NCI-H2196 (cell line): ENCODE results near the gene ZNF683.
"Not testable (repeated sequence)": the region's sequence is repeated elsewhere in the genome, so short reads cannot be mapped to it uniquely, and the experiment has no call there.

Source experiments
- DNase-seq: peaks from one replicate; lab custom pipeline; 2025; ENCODE audit not compliant: unreplicated experiment; lab: John Stamatoyannopoulos, UW

ZNF683 gene

DNA sequence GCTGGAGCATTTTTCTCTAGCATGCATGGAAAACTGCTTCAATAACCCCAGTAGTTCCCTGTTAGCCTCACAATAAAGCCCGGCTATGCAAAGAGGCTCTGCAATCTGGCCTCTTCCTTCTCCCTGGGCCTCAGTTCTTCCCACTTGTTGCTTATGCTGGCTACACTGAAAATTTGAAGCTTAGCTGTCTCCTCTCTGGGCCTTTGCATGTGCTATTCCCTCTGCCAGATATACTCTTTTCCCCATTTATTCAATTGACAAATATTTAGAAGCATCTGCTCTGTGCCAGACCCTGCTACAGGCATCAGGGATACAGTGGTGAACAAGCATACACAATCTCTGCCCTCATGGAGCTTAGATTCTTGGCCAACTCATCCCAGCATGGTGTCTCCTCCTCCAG, 33.9 kb downstream of the ZNF683 start:
- DNase-seq, result no peak

- no peak for DNase-seq
Measured at GRCh38 chr1:26337625-26338024, 34.9 kb downstream of the ZNF683 start.

GRCh38 chr1:26337206-26337535, 35.4 kb downstream of the ZNF683 start:
- DNase-seq, result no peak

DNA sequence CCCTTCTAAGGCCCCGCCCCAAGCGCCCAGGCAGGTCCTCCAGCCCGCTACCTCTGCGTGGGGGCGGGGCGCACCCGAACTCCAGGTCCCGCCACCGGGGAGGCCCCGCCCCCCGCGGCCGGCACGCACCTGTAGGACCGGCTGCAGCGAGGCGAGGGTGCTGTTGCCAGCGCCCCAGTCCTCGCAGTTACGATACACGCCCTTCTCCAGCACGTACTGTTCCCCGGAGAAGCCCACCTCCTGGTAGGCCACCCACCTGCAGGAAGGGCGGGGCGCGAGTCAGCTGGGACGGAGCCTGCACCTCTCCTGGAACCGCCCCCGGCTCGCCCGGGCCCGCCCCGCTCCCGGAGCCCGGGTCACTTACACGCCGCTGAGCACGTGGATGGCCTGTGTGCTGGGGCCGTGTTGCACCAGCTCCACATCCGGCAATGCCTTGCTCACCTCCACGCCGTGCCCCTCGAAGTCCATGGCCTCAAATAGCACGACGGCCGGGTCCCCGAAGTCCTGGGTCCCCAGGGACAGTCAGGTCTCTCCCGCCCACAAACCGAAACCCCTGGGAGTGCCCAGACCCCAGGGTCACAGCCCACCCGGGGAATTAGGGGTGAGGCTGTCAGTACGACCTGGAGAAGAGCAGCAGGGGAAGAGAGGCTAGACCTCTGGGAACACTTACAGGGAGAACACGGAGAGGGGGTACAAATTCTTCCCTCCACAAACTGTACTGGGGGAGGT, 35.9 kb downstream of the ZNF683 start:
- DNase-seq, result peak; percentile 95

- DNase-seq, result no peak
Measured at GRCh38 chr1:26335774-26336476, 36.6 kb downstream of the ZNF683 start.

GRCh38 chr1:26333312-26333711, 39.2 kb downstream of the ZNF683 start:
- not testable (repeated sequence) for DNase-seq

DNA sequence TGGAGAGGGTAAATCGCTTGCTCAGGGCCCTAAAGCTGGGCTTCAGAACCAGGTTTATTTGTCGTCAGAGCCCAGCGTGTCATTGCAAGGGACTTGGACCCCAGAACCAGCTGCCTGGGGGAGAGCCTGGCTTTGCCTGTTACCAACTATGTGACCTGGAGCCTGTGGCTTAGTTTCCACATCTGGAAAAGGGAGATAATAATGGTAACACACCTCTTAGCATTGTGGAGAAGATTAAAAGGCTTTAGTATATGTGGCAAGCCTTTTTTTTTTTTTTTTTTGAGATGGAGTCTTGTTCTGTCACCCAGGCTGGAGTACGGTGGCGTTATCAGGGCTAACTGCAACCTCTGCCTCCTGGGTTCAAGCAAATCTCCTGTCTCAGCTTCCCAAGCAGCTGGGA, 42.3 kb downstream of the ZNF683 start:
- no peak for DNase-seq

DNA sequence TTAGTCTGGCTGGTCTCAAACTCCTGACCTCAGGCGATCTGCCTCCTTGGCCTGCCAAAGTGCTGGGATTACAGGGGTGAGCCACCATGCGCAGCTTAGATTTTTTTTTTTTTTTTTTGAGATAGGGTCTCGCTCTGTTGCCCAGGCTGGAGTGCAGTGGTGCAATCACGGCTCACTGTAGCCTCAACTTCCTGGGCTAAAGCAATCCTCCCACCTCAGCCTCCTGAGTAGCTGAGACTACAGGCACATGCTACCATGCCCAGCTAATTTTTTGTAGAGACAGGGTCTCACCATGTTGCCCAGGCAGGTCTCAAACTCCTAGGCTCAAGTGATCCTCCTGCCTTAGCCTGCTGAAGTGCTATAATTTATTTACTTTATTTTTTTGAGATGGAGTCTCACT, 43.2 kb downstream of the ZNF683 start:
- DNase-seq, result not testable (repeated sequence)

GRCh38 chr1:26328597-26328996, 44.0 kb downstream of the ZNF683 start:
- DNase-seq, result no peak

DNA sequence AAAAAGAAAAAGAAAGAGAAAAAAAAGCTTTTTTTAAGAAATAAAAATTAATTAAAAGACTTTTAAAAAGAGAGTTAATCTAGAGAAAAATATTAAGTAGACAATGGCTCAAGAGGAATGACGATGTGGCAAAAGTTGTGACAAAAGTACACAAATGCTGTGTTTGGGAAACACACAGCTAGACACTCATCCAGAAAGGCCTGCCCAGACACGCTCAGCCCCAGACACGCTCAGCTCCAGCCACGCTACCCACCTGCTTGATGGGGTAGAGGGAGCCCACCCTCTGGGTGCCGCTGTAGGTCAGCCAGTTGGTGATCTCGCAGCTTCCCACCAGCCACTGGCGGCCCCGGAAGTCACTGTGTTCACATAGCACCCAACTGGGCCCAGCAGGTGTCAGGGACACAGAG, 44.6 kb downstream of the ZNF683 start:
- peak; percentile 16 for DNase-seq

- no peak for DNase-seq
Measured at GRCh38 chr1:26324550-26324949, 48.0 kb downstream of the ZNF683 start.

GRCh38 chr1:26323382-26323781, 49.2 kb downstream of the ZNF683 start:
- DNase-seq, result no peak

DNA sequence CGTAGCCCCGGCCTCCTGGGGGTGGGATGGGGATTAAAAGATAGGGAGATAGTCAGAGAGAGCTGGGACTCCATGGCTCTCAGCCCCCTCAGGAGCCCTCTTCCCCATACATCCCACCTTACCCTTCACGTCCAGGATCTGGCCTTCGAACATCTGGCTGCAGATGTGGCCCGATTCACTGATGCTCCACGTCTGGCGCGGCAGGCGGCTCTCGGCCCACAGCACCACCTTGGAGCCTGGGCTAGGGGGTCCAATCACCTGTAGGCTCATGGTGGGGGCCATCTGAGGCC, 50.6 kb downstream of the ZNF683 start:
- no peak for DNase-seq

DNA sequence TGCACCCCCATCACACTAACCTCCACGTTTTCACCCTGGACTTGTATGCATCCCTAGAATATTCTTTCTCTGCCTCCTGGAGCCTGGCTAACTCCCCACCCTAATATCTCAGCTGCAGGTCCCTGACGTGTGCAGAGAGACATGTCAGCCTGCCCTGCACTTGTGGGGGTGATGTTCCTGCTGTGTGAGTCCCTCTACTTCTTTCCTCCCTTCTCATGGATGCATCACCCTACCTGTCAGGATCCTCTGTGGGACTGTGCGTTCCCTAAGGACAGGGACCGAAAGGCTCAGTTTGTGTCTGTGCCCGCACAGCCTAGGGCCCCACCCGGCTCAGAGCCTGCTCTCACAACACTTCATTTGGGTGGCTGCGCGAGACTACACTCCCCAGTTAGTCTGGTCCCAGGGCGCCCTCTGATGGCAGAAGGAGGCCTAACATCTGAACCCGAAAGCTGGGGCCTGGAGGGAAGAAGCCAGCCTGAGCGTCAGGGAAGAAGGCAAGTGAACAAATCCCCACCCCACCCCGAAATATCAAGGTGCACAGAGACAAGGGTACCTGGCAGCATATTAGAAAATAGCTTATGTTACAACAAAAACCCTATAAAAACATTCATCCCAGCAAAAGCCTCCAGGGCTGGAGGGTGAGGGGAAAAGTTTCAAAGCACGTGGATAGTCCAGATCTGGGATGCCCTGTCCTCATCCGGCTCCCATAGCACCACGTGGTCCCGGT, 51.1 kb downstream of the ZNF683 start:
- DNase-seq, result peak; percentile 90

- no peak for DNase-seq
Measured at GRCh38 chr1:26320896-26321295, 51.7 kb downstream of the ZNF683 start.

DNA sequence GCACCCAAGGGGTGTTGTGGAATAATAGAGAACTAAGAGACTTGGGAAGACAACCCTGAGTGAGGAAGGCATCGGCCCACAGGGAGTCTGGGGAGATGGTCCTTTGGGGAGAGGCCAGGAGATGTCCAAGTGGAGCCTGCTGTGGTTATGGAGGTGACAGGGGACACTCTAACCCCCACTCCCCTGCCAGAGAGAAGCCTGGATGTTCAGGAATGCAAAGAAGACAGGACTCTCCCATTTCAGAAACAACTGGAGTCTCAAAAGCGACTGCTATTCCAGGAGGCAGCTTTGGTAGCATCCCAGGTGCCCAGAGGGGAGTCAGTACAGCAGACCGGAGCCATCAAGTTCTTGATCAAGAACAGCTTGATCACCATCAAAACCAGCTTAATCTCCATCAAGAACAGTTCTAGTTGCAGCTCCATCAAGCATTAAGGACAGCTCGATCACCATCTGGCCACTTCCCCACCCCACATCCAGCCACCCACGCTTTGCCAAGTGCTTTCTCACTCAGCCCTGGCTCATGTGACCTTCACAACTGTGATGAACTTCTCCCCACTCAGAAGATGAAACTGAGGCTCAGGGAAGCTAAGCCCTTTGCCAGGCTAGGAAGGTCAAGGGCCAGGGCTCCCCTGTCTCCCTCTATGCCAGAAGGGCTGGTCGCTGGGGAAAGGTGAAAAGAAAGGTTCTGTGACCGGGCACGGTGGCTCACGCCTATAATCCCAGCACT, 54.0 kb downstream of the ZNF683 start:
- DNase-seq, result no peak

- no peak for DNase-seq
Measured at GRCh38 chr1:26317612-26318337, 54.8 kb downstream of the ZNF683 start, which contains the start of gene CD52. CD52 (plus strand) TSS chr1:26317958; CDS start chr1:26318018, 60 bp downstream.

DNA sequence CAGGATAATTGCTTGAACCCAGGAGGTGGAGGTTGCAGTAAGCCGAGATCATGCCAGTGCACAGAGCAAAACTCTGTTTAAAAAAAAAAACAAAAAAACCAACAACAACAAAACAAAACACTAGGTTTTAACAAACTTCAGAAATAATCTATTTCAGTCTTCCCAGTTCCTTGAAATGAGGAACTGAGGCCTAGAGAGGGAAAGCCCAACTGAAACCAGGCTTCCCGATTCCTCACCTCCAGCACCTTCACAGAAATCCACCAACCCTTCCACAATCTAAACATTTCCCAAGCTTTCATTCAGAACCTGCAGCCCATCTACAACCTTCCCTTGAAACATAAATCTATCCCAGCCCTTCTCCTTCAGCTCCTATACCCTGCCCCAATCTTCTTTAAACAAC, 55.4 kb downstream of the ZNF683 start:
- no peak for DNase-seq

- DNase-seq, result no peak
Measured at GRCh38 chr1:26315874-26316850, 56.4 kb downstream of the ZNF683 start.

GRCh38 chr1:26314501-26314900, 58.0 kb downstream of the ZNF683 start:
- no peak for DNase-seq
